ENCODE results near the gene PPP1R3A.
"Not testable (repeated sequence)": the region's sequence is repeated elsewhere in the genome, so short reads cannot be mapped to it uniquely, and the experiment has no call there.

The PPP1R3A gene, protein sequence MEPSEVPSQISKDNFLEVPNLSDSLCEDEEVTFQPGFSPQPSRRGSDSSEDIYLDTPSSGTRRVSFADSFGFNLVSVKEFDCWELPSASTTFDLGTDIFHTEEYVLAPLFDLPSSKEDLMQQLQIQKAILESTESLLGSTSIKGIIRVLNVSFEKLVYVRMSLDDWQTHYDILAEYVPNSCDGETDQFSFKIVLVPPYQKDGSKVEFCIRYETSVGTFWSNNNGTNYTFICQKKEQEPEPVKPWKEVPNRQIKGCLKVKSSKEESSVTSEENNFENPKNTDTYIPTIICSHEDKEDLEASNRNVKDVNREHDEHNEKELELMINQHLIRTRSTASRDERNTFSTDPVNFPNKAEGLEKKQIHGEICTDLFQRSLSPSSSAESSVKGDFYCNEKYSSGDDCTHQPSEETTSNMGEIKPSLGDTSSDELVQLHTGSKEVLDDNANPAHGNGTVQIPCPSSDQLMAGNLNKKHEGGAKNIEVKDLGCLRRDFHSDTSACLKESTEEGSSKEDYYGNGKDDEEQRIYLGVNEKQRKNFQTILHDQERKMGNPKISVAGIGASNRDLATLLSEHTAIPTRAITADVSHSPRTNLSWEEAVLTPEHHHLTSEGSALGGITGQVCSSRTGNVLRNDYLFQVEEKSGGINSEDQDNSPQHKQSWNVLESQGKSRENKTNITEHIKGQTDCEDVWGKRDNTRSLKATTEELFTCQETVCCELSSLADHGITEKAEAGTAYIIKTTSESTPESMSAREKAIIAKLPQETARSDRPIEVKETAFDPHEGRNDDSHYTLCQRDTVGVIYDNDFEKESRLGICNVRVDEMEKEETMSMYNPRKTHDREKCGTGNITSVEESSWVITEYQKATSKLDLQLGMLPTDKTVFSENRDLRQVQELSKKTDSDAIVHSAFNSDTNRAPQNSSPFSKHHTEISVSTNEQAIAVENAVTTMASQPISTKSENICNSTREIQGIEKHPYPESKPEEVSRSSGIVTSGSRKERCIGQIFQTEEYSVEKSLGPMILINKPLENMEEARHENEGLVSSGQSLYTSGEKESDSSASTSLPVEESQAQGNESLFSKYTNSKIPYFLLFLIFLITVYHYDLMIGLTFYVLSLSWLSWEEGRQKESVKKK

DNA sequence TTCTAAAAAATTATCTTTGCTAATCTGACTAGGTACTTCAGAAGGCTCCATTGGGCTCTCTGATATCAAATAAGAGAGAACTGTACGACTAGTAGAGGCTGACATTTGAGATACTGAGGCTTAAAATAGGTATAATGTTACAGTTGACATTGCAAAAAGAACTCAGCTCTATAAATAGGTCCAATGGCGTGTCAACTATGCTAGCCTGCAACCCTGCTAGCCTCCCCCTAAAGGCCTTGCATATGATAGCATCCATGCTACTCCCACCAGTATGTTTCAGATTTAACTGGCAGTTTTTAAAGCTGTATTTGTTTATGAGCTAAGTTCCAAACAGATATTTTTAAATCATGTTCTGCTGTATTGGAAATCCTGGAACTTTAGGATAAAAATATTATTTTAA lies at the start of gene PPP1R3A:
Gene PPP1R3A (minus strand): TSS at position 64 of the 400 bp plus-strand sequence. CDS start 13 bp downstream, at position 51.
- no peak for DNase-seq (ENCODE audit: low spot score)

DNA sequence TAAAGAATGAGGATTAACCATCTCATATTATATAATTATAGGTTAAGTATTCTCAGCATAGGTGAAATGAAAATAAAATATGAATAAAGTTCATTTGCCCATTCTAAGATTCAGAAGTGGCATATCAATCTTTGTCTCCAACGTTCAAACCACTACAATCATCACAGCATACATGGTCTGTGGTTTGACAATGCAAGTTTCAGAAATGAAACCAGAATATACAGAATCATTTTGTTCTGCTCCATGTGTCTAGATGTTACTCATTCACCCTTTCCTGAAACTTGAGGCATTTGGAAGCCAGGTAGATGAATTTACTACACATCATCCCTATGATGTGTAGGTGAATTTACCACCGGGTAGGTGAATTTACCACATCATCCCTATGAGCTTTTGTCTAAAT lies 44.5 kb upstream of the PPP1R3A start:
- no peak for DNase-seq (ENCODE audit: low spot score)

DNA sequence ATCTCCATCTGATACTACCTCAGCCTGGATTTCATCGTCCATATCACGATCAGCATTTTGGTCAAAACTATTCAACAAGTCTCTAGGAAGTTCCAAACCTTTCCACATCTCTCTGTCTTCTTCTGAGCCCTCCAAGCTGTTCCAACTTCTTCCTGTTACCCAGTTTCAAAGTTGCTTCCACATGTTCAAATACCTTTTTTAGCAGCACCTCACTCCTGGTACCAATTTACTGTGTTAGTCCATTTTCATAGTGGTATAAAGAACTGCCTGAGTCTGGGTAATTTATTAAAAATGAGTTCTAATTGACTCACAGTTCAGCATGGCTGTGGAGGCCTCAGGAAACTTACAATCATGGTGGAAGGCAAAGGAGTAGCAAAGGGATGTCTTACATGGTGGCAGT lies 41.1 kb upstream of the PPP1R3A start:
- no peak for DNase-seq (ENCODE audit: low spot score)

DNA sequence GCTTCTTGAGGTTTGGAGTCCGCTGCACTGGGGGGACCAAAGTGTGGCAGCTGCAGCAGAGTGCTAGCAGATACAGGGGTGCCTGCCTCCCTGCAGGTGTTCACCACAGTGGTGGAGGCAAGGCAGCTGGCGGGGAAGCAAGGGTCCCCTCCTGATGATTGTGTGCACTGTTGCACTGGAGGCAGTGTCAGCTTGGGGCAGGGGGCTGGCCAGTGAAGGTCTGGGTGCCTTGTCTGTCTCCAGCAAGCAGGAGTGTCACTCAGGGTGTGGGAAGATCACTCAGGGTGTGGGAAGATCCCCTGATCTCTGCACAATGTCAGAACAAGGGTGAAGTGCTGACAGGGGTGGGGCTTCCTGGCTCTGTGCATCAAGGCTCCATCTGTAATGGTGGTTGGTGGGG lies 36.3 kb upstream of the PPP1R3A start:
- no peak for DNase-seq (ENCODE audit: low spot score)

DNA sequence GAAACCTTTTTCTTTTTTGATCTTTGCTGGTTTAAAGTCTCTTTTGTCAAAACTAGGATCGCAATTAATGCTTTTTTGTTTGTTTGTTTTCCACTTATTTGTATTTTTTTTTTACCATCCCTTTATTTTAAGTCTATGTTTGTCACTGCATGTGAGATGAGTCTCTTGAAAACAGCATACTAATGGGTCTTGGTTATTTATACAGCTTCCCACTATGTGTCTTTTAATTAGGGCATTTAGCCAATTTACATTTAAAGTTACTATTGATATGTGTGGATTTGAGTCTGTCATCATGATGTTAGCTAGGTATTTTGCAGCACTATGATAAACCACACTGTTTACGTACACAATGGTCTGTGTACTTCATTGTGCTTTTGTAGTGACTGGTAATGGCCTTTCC lies 34.7 kb upstream of the PPP1R3A start:
- no peak for DNase-seq (ENCODE audit: low spot score)

DNA sequence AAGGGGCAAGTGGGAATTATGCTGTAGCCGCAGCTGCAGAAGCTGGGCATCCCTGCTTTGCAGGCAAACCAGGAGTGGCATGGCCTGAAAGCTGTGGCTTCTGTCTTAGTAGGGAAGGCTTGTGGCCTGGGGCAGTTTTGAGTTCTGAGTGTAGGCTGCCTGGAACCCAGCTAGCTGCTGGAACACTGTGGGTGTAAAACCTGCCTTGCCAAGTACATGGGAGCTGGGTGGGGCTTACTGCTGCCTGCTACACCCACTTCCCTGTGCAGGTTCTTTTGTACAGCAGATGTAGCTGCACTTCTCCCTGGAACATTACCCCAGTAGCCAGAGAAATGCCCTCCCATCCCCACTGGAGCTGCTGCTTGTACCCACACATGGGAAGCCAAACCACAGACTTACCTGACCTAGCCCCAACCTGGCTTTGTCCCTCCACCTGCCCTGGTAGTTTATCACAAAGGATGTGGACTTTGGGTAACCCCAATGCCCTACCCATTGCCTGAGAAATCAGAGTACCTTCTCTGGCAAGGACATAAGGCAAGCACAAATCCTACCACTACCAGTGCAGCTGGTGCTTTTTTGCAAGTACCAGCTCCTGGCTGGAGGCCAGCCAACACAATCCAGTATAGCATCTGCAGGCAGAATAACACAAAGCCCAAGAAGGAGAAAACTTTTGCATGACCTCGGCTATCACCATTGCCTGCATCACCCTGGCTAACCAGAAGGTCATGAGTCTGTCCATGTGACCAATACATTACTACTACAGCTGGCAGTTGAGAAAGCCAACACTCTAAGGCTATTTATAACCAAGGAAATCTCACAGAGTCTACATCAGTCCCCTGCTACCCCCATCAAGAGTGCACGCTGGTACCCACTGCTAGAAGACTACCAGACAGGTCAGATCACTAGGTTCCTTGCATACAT lies 26.5 kb upstream of the PPP1R3A start:
- no peak for DNase-seq (ENCODE audit: low spot score)

DNA sequence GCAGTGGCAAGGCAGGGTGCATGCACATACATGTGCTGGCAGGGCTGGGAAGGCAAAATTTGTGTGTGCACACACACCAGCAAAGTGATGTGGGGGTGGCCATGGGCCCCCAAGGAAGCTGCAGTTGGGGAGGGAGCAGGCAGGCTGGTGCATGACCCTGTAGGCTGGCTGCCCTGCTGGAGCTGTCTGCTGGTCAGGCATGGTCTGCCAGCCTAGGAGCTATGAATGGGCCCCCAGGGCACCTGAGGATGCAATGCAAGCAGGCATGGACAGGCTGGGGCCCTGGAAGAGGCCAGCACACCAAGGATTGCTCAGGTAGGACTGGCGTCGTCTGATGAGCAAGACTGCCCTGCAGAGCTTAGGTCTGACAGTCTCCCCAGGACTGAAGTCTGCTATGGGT lies 18.2 kb upstream of the PPP1R3A start:
- no peak for DNase-seq (ENCODE audit: low spot score)

DNA sequence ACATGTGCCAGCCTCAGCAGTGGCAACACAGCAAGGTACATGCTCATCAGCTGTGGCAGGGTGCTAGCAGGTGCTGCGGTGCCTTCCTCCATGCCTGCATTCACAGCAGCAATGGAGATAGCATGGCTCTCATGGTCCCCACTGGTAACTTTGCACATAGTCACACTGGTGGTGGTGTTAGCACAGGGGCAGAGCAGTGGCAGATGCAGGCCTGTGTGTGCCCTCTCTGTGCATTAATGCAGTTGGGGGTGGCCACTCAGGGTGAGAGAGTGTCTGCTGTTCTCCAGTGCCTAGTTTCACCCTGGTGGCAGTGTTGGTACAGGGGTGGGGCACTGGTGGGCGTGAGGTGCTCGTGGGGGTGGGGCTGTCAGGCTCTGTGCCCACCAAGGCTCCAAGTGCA lies 17.7 kb upstream of the PPP1R3A start:
- DNase-seq (ENCODE audit: low spot score): no peak

DNA sequence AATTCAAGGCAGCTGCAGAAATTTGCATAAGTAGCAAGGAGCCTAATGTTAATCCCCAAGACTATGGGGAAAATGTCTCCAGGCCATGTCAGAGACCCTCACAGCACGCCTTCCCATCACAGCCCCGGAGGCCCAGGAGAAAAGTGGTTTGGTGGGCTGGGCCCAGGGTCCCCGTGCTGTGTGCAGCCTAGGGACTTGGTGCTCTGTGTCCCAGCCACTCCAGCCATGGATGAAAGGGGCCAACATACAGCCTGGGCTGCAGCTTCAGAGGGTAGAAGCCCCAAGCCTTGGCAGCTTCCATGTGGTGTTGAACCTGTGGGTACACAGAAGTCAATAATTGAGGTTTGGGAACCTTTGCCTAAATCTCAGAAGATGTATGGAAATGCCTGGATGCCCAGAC lies 10.6 kb upstream of the PPP1R3A start:
- not testable (repeated sequence) for DNase-seq (ENCODE audit: low spot score)

DNA sequence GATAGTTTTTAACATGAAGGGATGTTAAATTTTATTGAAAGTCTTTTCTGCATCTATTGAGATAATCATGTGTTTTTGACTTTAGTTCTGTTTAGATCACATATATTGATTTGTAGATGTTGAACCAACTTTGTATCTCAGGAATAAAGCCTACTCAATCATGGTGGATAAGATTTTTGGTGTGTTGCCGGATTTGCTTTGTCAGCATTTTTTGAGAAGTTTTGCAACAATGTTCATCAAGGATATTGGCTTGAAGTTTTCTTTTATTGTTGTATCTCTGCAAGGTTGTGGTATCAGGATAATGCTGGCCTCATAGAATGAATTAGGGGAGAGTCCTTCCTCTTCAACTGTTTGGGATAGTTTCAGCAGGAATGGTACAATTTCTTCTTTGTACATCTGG lies 9.3 kb upstream of the PPP1R3A start:
- no peak for DNase-seq (ENCODE audit: low spot score)

DNA sequence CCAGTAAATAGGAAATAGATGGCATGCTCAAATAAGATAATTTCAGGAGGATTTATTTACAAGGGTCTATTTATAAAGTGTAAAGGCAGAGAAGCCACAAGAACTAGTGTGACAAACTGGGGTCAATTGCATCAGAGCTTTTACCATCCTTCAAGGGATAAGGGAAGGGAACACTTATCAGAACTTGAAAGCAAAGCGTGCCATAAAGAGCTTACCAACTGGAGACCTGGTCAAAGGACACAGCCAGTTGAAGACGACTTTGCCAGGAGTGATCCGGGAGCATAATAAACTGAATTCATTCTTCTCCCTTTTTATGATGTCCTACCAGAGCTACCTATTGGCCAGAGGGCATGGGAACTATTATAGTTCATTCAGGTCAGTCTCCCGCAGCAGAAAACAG lies 3.2 kb upstream of the PPP1R3A start:
- DNase-seq (ENCODE audit: low spot score): no peak

DNA sequence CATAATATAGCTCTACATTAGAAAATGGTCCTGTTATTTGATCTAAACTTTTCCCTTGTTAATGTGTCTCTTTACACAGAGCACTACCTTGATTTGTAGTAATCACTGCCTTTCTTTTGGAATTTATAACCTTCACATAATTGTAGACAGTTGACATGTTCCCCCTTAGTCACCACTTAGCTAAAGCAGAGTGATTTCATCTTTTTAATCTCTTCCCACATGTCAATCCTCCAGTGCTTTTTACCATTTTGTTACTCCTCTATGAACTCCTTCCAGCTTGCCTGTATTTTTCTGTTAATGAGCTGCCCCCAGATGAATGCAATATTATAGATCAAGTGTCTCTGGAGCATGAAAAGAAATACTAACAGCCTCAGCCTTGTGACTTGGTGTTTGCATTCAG lies 2.6 kb upstream of the PPP1R3A start:
- no peak for DNase-seq (ENCODE audit: low spot score)

DNA sequence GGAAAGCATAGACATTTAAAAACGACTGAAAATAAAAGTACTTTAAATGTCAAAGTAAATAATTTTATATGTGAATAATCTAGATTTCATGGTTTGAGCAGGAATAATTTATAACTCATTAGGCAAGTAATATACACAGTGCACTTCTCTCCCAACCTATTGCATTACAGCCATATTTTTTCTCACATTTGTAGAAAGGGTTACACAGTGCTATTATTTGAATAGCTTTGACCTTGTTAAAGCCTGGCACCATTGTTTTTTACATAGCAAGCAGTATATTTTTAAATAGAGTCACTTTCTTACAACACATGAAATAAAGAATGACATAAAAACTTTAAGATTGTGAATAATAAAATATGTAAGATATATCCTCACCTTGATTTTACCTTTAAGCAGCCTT lies 969 bp downstream of the PPP1R3A start:
- DNase-seq (ENCODE audit: low spot score): no peak

DNA sequence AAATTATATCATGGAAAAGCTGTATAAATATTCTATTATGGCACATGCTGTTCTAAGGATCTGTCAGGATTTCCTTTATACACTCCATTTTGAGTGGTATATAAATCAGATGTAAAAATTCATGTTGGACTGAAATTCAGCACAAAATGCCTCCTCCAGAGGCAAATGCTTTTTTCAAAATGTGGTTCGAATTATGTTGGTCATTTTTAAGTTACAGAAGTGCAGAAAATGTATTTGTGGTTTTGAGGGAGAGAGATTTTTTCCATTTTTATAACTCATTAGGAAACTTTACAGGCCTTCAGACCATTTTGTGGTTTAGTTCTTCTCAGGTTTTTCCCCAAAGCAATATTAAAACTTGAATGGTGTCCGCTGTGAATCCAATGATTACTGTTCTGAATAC lies 2.9 kb downstream of the PPP1R3A start:
- DNase-seq (ENCODE audit: low spot score): no peak

DNA sequence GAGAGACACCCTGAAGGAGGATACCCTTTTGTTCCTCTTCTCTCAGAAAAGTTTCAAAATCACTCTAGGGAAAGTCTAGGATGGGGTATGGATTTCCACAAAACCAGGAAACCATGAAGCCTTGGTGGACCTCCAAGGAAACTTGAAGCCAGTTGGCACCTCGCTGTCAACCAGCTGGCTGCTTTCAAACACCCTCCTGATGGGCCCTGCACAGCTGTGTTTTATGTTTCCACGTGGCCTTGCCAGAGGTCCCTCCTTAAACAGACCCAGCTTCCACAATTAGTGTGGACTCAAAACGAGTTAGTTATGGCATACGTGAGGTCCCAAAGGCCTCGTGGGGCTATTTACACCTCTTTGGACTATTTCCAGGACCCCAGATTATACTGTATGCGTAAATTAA lies 5.9 kb downstream of the PPP1R3A start:
- DNase-seq (ENCODE audit: low spot score): no peak

DNA sequence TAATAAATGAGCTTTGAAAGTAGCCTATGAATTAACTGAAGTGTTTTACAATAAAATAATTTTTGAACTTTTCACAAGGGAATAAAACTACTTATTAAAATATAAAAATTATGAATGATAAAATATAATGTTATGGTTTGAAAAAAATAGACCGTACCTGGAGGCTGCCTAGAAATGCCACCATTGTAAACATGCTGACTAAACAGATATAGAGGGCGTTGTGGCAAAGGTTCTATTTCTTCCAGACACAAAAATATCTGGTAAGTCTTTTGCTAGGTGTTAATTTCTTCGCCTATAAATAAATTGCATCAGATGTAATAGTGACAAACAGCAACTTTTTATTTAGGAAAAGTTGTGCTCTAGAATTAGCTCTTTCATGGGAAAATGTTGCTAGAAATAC lies 11.2 kb downstream of the PPP1R3A start:
- no peak for DNase-seq (ENCODE audit: low spot score)

DNA sequence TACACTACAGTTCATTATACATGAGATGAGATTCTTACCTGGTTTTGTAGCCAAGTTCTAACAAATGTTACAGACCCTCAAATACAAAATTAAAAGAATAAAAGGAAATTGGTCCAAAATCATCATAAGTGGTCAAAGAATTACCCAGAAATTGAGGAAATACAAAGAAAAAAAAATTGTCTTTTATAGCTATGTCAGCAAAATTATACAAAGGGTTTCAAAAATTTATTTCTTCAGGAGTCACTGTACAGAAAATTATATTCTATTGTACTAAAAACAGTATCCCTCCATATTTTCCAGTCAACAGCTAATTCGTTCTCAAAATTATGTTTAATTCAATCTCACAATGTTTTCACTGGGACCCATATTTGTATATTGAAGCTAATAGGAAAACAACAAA lies 14.3 kb downstream of the PPP1R3A start:
- DNase-seq (ENCODE audit: low spot score): no peak

DNA sequence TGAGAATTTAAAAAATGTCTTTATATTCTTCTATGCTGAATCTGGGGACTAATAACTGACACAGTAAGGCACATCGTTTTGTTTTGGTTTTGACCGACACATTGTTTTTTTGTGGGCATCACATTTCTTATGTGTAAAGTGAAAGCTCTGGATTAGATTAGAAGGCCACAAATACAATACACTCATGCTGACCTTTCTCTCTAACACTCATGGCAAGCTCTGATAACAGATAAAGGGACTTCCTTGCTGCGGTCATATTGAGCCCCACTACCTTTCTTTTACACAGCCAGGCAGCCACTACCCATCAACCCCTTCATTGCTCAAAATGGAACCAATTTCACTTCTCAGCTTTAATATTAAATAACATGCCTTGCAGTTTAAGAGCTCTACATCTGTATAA lies 26.0 kb downstream of the PPP1R3A start:
- DNase-seq (ENCODE audit: low spot score): no peak

DNA sequence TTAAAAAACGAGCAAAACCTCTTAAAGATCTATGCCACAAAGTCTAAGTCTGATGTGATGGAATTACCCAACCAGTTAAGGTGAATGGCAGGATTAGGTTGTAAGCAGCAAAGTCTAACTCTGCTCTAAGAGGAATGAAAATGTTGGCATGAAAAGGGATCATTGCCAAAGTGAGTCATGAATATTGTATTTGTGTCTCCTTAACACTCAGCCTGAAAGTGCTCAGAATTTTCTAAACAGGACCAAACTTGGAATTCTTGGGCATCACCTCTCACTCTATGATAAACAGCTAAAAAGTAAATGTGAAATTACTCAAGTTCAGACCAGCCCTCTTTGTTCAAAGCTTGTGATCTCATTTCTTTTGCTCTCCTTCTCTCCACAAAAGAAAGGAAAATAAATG lies 27.0 kb downstream of the PPP1R3A start:
- DNase-seq (ENCODE audit: low spot score): no peak

DNA sequence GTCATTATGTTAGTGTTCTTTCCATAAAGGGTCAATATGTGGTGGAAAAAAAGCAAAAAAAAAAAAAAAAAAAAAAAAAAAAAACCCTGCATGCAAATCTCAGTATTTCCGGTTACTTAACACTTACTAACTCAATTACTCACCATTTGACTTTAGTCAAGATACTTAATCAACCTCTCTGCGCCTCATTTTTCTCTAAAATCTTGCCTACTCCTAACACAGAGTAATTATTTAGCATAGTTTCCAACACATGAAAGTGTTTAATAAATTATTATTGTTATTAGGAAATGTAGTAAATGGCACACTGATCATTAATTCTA lies 27.8 kb downstream of the PPP1R3A start:
- no peak for DNase-seq (ENCODE audit: low spot score)

DNA sequence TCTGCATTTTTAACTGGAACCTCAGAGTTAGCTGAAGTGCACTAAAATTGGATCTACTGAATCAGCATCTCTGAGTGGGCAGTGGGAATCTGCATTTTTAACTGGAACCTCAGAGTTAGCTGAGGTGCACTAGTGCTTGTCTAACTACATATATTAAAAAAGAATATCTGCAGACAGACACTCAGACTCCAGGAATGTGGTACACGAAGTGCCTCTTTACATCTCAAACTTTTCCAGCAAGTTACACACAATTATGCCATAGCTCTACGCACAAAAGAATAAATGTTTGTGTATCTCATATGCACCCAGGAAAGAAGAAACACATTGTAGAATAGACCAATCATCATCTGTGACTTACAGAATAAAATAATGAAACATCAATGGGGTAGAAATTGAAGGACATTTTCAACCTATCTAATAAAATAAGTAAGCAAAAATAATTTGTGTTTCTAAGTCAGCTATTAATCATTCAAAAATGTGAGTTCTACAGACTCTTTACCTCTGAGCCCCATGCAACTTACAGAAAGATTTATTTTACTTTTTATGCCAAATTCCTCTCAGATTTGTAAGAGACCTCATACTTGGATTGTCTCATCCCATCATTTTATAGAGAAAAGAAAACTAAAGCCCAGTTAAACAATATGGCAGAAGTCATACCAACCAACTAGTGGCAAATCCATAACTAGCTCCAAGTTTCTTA lies 28.3 kb downstream of the PPP1R3A start:
- no peak for DNase-seq (ENCODE audit: low spot score)
